Body of pancreas (tissue), 4 donors: ENCODE measurements around the gene METTL18. TPM values are rescaled to one million over a fixed set of nuclear protein-coding genes. Genes with fewer than 3 reads are reported as not detected.

Experiments used
- ATAC-seq: fragments of 150-250 bp; one replicate; pipeline ENCODE4 v1.9.1; 2016
- DNase-seq, 4 donors: peaks; one replicate each; pipeline ENCODE4 v3.0.0-alpha.2; 2019
- H3K27ac ChIP-seq, 4 donors: fragments of 200-600 bp; sonication (generic); 1 replicate in 3 of 4; 2 replicates in 1 of 4; pipeline versions ENCODE4 v1.5.1 to v1.6.1; 2016 to 2019; ENCODE audit warnings: mild to moderate bottlenecking in 1 of 4, mixed read lengths in 1 of 4, moderate library complexity in 1 of 4
- H3K27me3 ChIP-seq, 2 donors: fragments of 200-600 bp; sonication (generic); one replicate each; pipeline ENCODE4 v1.6.0; 2016; ENCODE audit warnings: mild to moderate bottlenecking in 1 of 2
- H3K36me3 ChIP-seq, 2 donors: fragments of 200-600 bp; sonication (generic); replicated peaks in 1 of 2; 2 replicates each; pipeline ENCODE4 v1.5.1; 2016; ENCODE audit warnings: low read depth in 2 of 2; ENCODE audit not compliant: insufficient read depth in 1 of 2
- H3K4me1 ChIP-seq: fragments of 200-600 bp; sonication (generic); one replicate; pipeline ENCODE4 v1.6.0; 2016
- H3K4me3 ChIP-seq, 2 donors: fragments of 200-600 bp; sonication (generic); 1 replicate in 1 of 2; 2 replicates in 1 of 2; pipeline ENCODE4 v1.5.1; 2016 to 2019
- H3K9me3 ChIP-seq, 3 donors: fragments of 200-600 bp; sonication (generic); 1 replicate in 2 of 3; 2 replicates in 1 of 3; pipeline ENCODE4 v1.5.1; 2016
- POLR2A ChIP-seq, 3 donors: fragments of 450-650 bp; IDR thresholded peaks; one replicate each; pipeline ENCODE4 v1.6.1; 2016; ENCODE audit warnings: antibody characterized with exemption in 3 of 3, mild to moderate bottlenecking in 2 of 3
- WGBS, 2 donors: methylation state at CpG; one replicate each; pipeline ENCODE4 v1.1.5; 2017; 5-methylcytosine and 5-hydroxymethylcytosine counted together
- intact Hi-C: fragments of 100-400 bp; cut with DNase I; formaldehyde crosslinking; loops from one replicate; pipeline ENCODE4 v1.15.1; 2023
- total RNA-seq, 2 donors: library from RNA; depleted of rRNA; stranded (reverse); fragments of >200 nt; gene quantifications; one replicate each; pipeline ENCODE4 v1.1.0, GENCODE V29; 2016
- TF ChIP-seq, protein P1 (sequence below), 7 experiments: fragments of 450-650 bp in 4 of 7; fragments of 200-600 bp in 3 of 7; sonication (generic) in 3 of 7; IDR thresholded peaks; one replicate each; pipeline ENCODE4 v1.5.1; 2016 to 2019; ENCODE audit warnings: antibody characterized with exemption in 7 of 7

METTL18 gene
- total RNA-seq, result 1 to 10 TPM; 2.6 to 6.0 TPM

DNA sequence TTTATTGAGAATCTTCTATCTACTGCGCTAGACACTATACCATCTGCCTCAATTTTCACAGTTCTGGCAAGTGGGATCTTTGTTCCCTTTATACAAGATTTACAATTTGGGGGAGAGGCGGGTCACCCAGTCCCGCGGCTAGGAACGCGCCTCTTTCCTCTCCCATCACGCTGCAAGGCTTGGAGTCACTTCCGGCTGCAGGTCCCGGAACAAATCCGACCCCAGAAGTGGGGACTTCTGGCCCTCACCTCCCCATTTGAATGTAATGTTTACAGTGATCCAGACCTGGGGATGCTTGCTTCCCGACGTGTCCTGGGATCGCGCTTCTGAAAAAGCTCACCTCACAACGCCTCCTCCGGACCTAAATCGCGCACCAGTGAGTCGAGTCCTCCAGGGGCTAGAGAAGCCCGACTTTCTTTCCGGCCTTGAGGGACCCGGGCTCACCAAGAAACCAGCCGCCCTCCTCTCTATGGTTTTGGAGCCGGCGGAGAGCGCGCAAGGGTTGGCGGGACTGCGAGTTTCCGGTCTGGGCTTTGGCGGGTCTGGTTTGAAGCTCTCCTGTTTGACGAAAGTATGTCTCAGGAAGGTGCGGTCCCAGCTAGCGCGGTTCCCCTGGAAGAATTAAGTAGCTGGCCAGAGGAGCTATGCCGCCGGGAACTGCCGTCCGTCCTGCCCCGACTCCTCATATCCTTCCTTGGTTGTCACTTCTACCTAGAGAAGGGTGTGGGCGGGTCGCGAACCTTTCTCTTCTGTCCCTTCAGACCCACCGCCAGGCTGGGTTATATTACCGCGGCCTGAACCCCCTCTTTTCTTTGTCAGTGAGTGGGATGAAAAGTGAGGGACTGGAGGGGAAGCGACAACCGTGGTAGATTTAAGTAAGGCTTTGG, at the start of gene METTL18:
Gene METTL18, minus strand, starts transcription at position 378 of the 887 bp plus-strand sequence. CDS start 1,212 bp downstream, outside the sequence.
- ATAC-seq (peak; percentile 99), DNase-seq (peak; percentile 86 to 91 (median 88))
- Histone ChIP-seq H3K27me3 (no peaks in the 10 kb centered on the region), H3K36me3 (no peaks in the 10 kb centered on the region), H3K4me1 (peaks cover 15% of the 10 kb centered on the region), H3K27ac (peak within 1 kb of the TSS; percentile 72 to 93 (median 83)), H3K9me3 (no peaks in the 10 kb centered on the region), H3K4me3 (peak within 1 kb of the TSS; percentile 41 to 52)
- WGBS, 2 donors, result 0 to 1% methylated on average over 27 to 48 of the region's 48 CpGs
- TF ChIP-seq, protein P1, sequence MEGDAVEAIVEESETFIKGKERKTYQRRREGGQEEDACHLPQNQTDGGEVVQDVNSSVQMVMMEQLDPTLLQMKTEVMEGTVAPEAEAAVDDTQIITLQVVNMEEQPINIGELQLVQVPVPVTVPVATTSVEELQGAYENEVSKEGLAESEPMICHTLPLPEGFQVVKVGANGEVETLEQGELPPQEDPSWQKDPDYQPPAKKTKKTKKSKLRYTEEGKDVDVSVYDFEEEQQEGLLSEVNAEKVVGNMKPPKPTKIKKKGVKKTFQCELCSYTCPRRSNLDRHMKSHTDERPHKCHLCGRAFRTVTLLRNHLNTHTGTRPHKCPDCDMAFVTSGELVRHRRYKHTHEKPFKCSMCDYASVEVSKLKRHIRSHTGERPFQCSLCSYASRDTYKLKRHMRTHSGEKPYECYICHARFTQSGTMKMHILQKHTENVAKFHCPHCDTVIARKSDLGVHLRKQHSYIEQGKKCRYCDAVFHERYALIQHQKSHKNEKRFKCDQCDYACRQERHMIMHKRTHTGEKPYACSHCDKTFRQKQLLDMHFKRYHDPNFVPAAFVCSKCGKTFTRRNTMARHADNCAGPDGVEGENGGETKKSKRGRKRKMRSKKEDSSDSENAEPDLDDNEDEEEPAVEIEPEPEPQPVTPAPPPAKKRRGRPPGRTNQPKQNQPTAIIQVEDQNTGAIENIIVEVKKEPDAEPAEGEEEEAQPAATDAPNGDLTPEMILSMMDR (IDR thresholded peaks at IDR 0.05), result peak in 3 of 7 experiments; percentile 15 to 34 (median 17)
- TF ChIP-seq POLR2A (IDR thresholded peaks at IDR 0.05), result peak in 2 of 3 donors; percentile 66 to 74
- intact Hi-C loops, result no loop called here

DNA sequence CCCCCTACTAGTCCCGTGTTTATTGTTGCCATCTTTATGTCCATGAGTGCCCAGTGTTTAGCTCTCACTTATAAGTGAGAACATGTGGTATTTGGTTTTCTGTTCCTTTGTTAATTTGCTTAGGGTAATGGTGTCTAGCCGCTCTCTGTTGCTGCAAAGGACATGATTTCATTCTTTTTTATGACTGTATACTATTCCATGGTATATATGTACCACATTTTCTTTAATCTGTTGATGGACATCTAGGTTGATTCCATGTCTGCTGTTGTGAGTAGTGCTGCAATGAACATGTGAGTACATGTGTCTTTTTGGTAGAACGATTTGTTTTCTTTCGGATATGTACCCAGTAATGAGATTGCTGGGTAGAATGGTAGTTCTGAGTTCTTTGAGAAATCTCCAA, 44.2 kb upstream of the METTL18 start:
- Histone ChIP-seq H3K4me3 (no peak overlapping the region), H3K27me3 (no peaks in the 10 kb centered on the region), H3K4me1 (no peaks in the 10 kb centered on the region), H3K9me3 (peaks cover 0 to 9% (median 0%) of the 10 kb centered on the region in 3 donors), H3K36me3 (no peaks in the 10 kb centered on the region), H3K27ac (no peak overlapping the region)
- DNase-seq (no peak), ATAC-seq (no peak)
- WGBS, 2 donors, result 71 to 79% methylated on average over 4 of the region's 4 CpGs
- intact Hi-C loops, result no loop called here
- no peak for TF ChIP-seq POLR2A (IDR thresholded peaks at IDR 0.05)

DNA sequence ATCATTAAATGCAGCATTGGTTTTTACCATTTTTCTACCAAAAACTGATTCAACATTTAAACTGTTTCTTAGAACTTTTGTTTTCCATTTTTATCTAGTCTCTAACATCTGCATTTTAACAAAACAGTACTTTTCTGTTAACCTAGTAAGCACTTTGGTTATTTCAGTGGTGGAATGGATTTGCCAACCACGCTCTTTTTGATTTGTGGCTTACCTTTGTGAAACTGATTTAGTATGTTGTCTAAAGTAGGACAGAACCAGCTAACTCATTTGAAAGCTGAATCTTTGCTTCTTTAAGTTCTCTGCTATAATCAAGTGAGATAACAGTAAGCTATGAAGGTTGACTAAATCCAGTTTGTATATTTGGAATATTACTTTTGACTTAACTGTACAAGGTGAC, 41.5 kb upstream of the METTL18 start:
- ATAC-seq (no peak), DNase-seq (no peak)
- no peaks in the 10 kb centered on the region for H3K4me1 ChIP-seq
- no peaks in the 10 kb centered on the region for H3K27me3 ChIP-seq
- no peak for TF ChIP-seq POLR2A (IDR thresholded peaks at IDR 0.05)
- TF ChIP-seq, protein P1 (IDR thresholded peaks at IDR 0.05), result no peak
- no peak overlapping the region for H3K27ac ChIP-seq
- H3K36me3 ChIP-seq, result no peaks in the 10 kb centered on the region
- intact Hi-C loops, result no loop called here
- WGBS, 2 donors, result 97 to 100% methylated on average over 1 of the region's 1 CpG
- H3K9me3 ChIP-seq, result peaks cover 0 to 9% (median 0%) of the 10 kb centered on the region in 3 donors
- H3K4me3 ChIP-seq, result no peak overlapping the region

DNA sequence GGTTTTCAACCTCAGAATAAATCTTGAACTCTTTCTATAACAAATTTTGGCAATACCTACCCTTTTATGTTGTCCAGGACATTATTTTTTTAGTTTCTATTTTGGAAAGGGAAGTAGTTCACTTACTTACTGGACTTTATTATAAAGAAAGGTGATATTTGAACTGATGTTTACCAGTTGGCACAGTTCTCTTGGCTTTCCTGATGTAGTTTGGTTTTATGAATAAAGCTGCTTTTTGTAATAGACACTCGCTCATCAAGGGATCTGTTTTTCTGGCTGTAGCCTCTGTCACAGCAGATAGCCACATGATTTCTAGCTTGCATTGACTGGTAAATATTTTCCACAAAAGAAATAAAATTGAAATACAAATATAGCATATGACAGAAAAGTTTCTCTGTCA, 40.9 kb upstream of the METTL18 start:
- H3K27ac ChIP-seq, result no peak overlapping the region
- no peaks in the 10 kb centered on the region for H3K27me3 ChIP-seq
- peaks cover 0 to 4% (median 0%) of the 10 kb centered on the region in 3 donors for H3K9me3 ChIP-seq
- intact Hi-C loops, result no loop called here
- no peaks in the 10 kb centered on the region for H3K36me3 ChIP-seq
- no peak overlapping the region for H3K4me3 ChIP-seq
- DNase-seq, result no peak
- H3K4me1 ChIP-seq, result no peaks in the 10 kb centered on the region
- TF ChIP-seq, protein P1 (IDR thresholded peaks at IDR 0.05), result no peak
- TF ChIP-seq POLR2A (IDR thresholded peaks at IDR 0.05), result no peak
- no peak for ATAC-seq
- 88 to 94% methylated on average over 1 of the region's 1 CpG for WGBS, 2 donors

DNA sequence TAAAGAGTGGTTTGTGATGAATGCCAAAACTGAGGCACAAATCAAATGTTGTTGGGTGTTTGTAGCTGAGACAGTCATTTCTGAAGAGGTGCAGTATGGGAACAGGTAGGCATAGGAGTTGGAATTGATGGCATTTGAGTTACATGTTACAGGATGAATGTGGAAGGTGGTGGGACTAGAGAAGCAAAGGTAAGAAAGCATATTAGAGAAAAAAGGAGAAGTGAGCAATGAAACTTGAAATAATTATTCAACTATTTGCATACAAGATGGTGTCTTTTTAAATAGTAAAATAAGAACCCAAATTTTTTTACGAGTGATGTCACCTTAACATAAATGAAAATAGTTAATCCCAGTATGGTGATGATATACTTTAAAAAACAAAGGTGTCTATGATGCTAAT, 40.2 kb upstream of the METTL18 start:
- Histone ChIP-seq H3K36me3 (no peaks in the 10 kb centered on the region), H3K27ac (no peak overlapping the region), H3K4me3 (no peak overlapping the region), H3K27me3 (no peaks in the 10 kb centered on the region), H3K9me3 (peaks cover 0 to 4% (median 0%) of the 10 kb centered on the region in 3 donors), H3K4me1 (no peaks in the 10 kb centered on the region)
- WGBS, 2 donors, result 89 to 90% methylated on average over 1 of the region's 1 CpG
- ATAC-seq (no peak), DNase-seq (no peak)
- intact Hi-C loops, result no loop called here
- TF ChIP-seq, protein P1 (IDR thresholded peaks at IDR 0.05), result no peak
- no peak for TF ChIP-seq POLR2A (IDR thresholded peaks at IDR 0.05)
